ENCODE data around the gene TMEM94. TPM values are rescaled to one million over a fixed set of nuclear protein-coding genes. Genes with fewer than 3 reads are reported as not detected.
A peak's percentile ranks its signal among the peaks of the same experiment; 100 is the strongest.

The TMEM94 gene
- total and polyA plus RNA-seq, 9 of the 15 experiments (the other 6 are each of a cell fraction or from before 2014, with no cell fraction given) = 0.35 to 48.1 (median 14.4) TPM

DNA sequence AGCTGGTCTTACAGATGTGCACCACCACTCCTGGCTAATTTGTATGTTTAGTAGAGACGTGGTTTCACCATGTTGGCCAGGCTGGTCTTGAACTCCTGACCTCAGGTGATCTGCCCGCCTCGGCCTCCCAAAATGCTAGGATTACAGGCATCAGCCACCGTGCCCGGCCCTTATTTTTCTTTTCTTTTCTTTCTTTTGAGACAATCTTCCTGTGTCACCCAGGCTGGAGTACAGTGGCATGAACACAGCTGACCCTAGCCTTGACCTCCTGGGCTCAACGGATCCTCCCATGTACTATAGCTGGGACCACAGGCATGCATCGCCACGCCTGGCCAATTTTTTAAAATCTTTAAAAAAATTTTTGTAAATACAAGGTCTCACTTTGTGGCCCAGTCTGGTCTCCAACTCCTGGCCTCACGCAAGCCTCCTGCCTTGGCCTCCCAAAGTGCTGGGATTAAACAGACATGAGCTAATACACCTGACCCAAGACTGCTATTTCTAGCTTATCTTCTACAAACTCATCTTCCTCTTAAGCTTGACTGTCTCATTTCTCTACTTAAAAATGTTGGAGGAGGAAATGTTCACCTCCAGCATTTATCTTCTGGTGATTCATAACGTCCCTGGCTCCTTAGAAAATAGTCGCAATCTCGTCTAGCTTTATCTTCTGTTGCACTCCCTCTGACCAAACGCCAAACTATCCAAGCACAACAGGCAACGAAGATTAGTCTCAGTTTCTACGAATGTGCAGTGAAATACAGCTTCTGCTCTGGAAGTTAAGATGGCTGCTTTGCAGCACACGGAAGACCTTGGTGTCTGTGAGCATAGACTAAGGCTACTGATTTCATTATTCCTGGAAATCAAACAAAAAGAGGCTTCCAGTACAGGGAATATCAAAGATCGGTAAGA lies 8.2 kb upstream of the TMEM94 start (continued):
- TF ChIP-seq, protein P1, sequence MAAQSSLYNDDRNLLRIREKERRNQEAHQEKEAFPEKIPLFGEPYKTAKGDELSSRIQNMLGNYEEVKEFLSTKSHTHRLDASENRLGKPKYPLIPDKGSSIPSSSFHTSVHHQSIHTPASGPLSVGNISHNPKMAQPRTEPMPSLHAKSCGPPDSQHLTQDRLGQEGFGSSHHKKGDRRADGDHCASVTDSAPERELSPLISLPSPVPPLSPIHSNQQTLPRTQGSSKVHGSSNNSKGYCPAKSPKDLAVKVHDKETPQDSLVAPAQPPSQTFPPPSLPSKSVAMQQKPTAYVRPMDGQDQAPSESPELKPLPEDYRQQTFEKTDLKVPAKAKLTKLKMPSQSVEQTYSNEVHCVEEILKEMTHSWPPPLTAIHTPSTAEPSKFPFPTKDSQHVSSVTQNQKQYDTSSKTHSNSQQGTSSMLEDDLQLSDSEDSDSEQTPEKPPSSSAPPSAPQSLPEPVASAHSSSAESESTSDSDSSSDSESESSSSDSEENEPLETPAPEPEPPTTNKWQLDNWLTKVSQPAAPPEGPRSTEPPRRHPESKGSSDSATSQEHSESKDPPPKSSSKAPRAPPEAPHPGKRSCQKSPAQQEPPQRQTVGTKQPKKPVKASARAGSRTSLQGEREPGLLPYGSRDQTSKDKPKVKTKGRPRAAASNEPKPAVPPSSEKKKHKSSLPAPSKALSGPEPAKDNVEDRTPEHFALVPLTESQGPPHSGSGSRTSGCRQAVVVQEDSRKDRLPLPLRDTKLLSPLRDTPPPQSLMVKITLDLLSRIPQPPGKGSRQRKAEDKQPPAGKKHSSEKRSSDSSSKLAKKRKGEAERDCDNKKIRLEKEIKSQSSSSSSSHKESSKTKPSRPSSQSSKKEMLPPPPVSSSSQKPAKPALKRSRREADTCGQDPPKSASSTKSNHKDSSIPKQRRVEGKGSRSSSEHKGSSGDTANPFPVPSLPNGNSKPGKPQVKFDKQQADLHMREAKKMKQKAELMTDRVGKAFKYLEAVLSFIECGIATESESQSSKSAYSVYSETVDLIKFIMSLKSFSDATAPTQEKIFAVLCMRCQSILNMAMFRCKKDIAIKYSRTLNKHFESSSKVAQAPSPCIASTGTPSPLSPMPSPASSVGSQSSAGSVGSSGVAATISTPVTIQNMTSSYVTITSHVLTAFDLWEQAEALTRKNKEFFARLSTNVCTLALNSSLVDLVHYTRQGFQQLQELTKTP (IDR thresholded peaks at IDR 0.05; ENCODE audit: low read depth in 1 of 2, partially characterized antibody in 2 of 2) = no peak
- no peak for TF ChIP-seq ZNF408 (CRISPR knock-in tag; IDR thresholded peaks at IDR 0.05; ENCODE audit: low read depth)
- peak; percentile 89 for TF ChIP-seq KLF16 (IDR thresholded peaks at IDR 0.05)
- TF ChIP-seq HNRNPLL (IDR thresholded peaks at IDR 0.05; ENCODE audit: low read depth, low read length, poor library complexity, severe bottlenecking) = peak; percentile 50
- peak; percentile 41 to 94 (median 58) for TF ChIP-seq YY1 (IDR thresholded peaks at IDR 0.05; ENCODE audit: borderline replicate concordance in 1 of 3, control insufficient read depth in 1 of 3, extremely low read depth in 1 of 3, insufficient read depth in 3 of 3, insufficient read length in 1 of 3, insufficient replicate concordance in 2 of 3, low read depth in 1 of 3, low read length in 2 of 3)
- no peak for TF ChIP-seq CBX8 (IDR thresholded peaks at IDR 0.05; ENCODE audit: borderline replicate concordance, extremely low read depth, low read depth, low read length, poor library complexity, severe bottlenecking)
- TF ChIP-seq PHF20 (IDR thresholded peaks at IDR 0.05; ENCODE audit: partially characterized antibody) = no peak
